ENCODE measurements around the gene MLLT3.

GRCh38 chr9:20529837-20530236 lies 92.5 kb downstream of the MLLT3 start:
- TF ChIP-seq CTCF (IDR thresholded peaks at IDR 0.05) (no peak), POLR2A (IDR thresholded peaks at IDR 0.05) (no peak)
